ENCODE data around the gene LZTS3.
A peak's percentile ranks its signal among the peaks of the same experiment; 100 is the strongest.
"Not testable (repeated sequence)": the region's sequence is repeated elsewhere in the genome, so short reads cannot be mapped to it uniquely, and the experiment has no call there.

Gene LZTS3

DNA sequence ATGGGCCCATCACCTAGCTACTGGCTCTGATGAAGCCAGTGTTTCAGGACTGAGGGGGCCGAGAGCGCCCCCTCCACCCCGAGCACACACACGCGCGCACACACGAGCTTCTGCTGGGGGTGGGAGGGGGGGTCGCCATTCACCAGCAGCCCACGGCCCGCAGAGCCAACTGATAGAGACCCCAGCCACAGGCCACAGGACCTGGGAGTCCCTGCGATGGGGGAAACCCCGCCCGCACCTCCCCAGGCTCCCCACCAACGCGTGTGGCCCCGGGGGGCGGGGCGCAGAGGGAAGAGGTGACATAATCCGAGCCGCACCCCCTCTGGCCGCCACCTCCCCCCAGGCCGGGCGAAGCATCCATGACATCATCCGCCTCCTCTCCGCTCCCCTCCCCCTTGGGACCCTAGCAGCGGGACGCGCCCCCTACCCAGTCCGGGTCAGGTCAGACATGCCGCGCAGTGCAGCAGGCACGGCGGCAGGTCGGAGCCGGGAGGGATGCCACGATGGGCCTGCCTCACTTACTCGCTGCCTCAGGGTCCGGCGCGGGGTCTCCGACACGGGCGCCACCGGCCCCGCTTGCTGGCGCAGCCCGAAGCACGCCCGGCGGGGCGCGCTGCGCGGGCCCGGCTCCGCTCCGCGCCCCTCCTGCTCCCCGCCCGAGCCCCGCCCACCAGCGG is at the start of gene LZTS3:
LZTS3 (minus strand) TSS at position 617 of the 677 bp plus-strand sequence. CDS start 6,386 bp downstream, outside the sequence.
- peak; percentile 59 for DNase-seq (ENCODE audit: low read depth)

GRCh38 chr20:3221398-3222226 is 48.3 kb upstream of the LZTS3 start:
- no peak for DNase-seq (ENCODE audit: low read depth)

DNA sequence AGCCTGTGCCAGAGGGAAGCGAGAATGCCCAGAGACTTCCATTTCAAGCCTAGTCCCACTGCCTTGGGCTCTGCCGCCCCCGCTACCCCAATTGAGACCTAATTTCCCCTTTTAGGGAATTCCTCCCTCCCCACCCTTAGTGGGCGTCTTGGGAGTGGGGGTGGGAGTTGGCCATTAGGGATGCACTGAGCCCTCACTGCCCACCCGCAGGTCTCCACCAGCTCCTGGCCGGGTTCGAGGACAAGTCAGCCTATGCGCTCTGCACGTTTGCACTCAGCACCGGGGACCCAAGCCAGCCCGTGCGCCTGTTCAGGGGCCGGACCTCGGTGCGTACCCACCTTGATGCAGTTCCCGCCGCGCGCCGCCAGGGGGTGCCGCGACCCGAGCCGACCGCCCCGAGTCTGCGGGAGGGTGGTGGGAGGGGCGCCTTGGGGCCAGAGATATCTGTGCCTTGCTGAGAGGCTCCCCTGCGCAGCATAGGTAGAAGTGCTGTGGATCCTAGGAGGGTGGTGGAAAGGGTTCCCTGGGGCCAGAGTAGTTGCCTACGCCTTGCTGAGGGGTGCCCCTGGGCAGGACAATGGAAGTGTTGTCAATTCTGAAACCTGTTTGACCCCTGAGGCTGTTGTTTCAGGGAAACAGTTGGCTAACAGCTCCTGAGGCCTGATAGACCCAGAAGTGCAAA is 45.1 kb upstream of the LZTS3 start:
- DNase-seq (ENCODE audit: low read depth), result peak; percentile 68

GRCh38 chr20:3215359-3215917 is 42.1 kb upstream of the LZTS3 start:
- DNase-seq (ENCODE audit: low read depth), result not testable (repeated sequence)

GRCh38 chr20:3213226-3213625 is 39.9 kb upstream of the LZTS3 start:
- DNase-seq (ENCODE audit: low read depth), result no peak

DNA sequence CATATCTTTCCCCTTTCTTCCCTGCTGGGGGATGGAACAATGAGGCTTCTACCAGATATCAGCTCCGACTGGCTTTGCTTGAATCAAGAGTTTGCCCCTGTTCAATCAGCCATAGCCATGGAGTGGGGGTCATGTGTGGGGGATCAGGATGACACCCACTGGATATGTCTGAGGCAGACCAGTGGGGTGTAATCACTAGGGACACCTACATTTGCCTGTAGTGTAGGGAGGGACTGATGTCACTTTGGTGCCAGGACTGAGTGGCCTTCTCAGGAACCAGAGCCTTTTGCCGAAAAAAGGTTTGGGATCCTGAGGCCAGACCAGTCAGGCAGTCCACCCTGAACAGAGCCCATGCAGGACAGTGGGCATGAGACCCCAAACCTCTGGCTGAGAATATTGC is 37.0 kb upstream of the LZTS3 start:
- no peak for DNase-seq (ENCODE audit: low read depth)

GRCh38 chr20:3209946-3210317 is 36.6 kb upstream of the LZTS3 start:
- no peak for DNase-seq (ENCODE audit: low read depth)

- DNase-seq (ENCODE audit: low read depth), result peak; percentile 51
Observed at GRCh38 chr20:3209257-3209945, 36.1 kb upstream of the LZTS3 start, which contains the start of gene ITPA. Gene ITPA, plus strand, starts transcription at chr20:3209498. Its CDS starts 54 bp downstream, at chr20:3209552.

GRCh38 chr20:3208786-3209256 is 35.5 kb upstream of the LZTS3 start:
- DNase-seq (ENCODE audit: low read depth), result no peak

GRCh38 chr20:3204124-3204794 is 30.9 kb upstream of the LZTS3 start, which contains the start of gene DDRGK1:
Gene DDRGK1, minus strand, starts transcription at chr20:3204682. Its CDS starts 55 bp downstream, at chr20:3204627.
- peak; percentile 88 for DNase-seq (ENCODE audit: low read depth)

DNA sequence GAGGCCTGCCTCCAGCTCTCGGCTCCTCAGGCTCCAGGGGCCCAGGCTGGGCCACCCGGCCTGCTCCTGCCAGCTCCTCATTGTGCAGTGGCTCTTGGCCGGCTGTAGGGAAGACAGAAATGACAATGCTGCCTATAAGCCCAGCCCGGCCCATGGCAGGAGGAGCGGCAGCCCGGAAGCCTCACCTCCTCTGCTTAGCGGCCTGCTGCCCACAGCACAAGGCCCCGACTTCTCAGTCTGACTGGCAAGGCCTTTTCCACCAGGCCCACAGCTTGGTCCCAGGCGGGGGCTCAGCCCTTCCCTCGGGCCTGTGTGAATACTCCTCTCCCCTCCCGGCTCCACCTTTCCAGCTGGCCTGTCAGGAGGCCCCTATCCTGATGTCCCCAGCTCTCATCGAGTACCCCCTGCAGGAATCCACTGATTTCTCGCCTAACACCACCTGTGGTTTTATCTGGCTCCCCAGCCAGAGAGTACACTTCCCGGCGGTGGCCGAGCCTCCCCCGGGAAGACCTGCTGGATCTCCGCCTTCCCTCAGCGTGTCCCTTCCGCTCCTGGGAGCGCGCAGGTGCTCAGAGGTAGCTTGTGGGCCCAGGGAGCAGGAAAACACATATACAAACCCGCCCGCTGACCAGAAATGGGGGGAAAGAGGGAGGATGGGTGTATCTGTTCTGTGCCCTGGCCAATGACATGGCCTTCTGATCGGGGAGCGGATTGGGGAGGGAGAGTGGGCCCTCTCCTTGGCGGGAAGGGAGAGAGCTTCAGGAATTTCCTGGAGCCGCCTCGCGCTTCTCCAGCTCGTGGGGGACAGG is 30.2 kb upstream of the LZTS3 start:
- DNase-seq (ENCODE audit: low read depth), result no peak

GRCh38 chr20:3202965-3203314 is 29.6 kb upstream of the LZTS3 start:
- DNase-seq (ENCODE audit: low read depth), result no peak

GRCh38 chr20:3199976-3200755 is 26.8 kb upstream of the LZTS3 start:
- DNase-seq (ENCODE audit: low read depth), result no peak

GRCh38 chr20:3199206-3199605 is 25.9 kb upstream of the LZTS3 start:
- no peak for DNase-seq (ENCODE audit: low read depth)

- no peak for DNase-seq (ENCODE audit: low read depth)
Observed at GRCh38 chr20:3195590-3196237, 22.4 kb upstream of the LZTS3 start.

- no peak for DNase-seq (ENCODE audit: low read depth)
Observed at GRCh38 chr20:3194617-3195280, 21.4 kb upstream of the LZTS3 start.

GRCh38 chr20:3193806-3194616 is 20.7 kb upstream of the LZTS3 start:
- DNase-seq (ENCODE audit: low read depth), result no peak
